Parathyroid adenoma (tissue), 2 donors: ENCODE results near the gene GH2.
"Not testable (repeated sequence)": the region's sequence is repeated elsewhere in the genome, so short reads cannot be mapped to it uniquely, and the experiment has no call there.

Experiments
- H2AFZ ChIP-seq: fragments of 300-600 bp; sonication (generic); one replicate; pipeline ENCODE4 v1.7.0; 2017; ENCODE audit warnings: antibody characterized with exemption, mild to moderate bottlenecking
- H3K27ac ChIP-seq: fragments of 300-600 bp; sonication (generic); one replicate; pipeline ENCODE4 v1.7.0; 2017
- H3K27me3 ChIP-seq: fragments of 300-600 bp; sonication (generic); one replicate; pipeline ENCODE4 v1.7.0; 2017; ENCODE audit warnings: low read length; ENCODE audit not compliant: control insufficient read depth, insufficient read depth
- H3K36me3 ChIP-seq: fragments of 300-600 bp; sonication (generic); one replicate; pipeline ENCODE4 v1.7.0; 2017; ENCODE audit warnings: low read length; ENCODE audit not compliant: control insufficient read depth, insufficient read depth
- H3K4me1 ChIP-seq: fragments of 300-600 bp; sonication (generic); one replicate; pipeline ENCODE4 v1.7.0; 2017; ENCODE audit warnings: control low read depth
- H3K4me2 ChIP-seq: fragments of 300-600 bp; sonication (generic); one replicate; pipeline ENCODE4 v1.7.0; 2017; ENCODE audit warnings: low read length
- H3K4me3 ChIP-seq: fragments of 300-600 bp; sonication (generic); one replicate; pipeline ENCODE4 v1.7.0; 2017; ENCODE audit warnings: low read depth, low read length
- H3K79me2 ChIP-seq: fragments of 300-600 bp; sonication (generic); one replicate; pipeline ENCODE4 v1.7.0; 2017; ENCODE audit warnings: control low read depth
- H3K9ac ChIP-seq: fragments of 300-600 bp; sonication (generic); one replicate; pipeline ENCODE4 v1.7.0; 2017; ENCODE audit warnings: mild to moderate bottlenecking
- H3K9me3 ChIP-seq: fragments of 300-600 bp; sonication (generic); one replicate; pipeline ENCODE4 v1.7.0; 2017; ENCODE audit warnings: low read length; ENCODE audit not compliant: control insufficient read depth
- TF ChIP-seq, protein P1 (sequence below): fragments of 300-600 bp; sonication (generic); IDR thresholded peaks from one replicate; pipeline ENCODE4 v1.7.0; 2017; ENCODE audit warnings: antibody characterized with exemption, mild to moderate bottlenecking
- donor health status: primary hyperparathyroidism.

GH2 gene

GRCh38 chr17:63928172-63928666 is 46.5 kb upstream of the GH2 start:
- Histone ChIP-seq H2AFZ (no peak overlapping the region), H3K9ac (no peak overlapping the region), H3K36me3 (no peaks in the 10 kb centered on the region), H3K79me2 (no peaks in the 10 kb centered on the region), H3K4me3 (no peak overlapping the region), H3K9me3 (no peaks in the 10 kb centered on the region), H3K27me3 (no peaks in the 10 kb centered on the region), H3K4me1 (no peaks in the 10 kb centered on the region), H3K27ac (no peak overlapping the region), H3K4me2 (no peak overlapping the region)
- TF ChIP-seq, protein P1, sequence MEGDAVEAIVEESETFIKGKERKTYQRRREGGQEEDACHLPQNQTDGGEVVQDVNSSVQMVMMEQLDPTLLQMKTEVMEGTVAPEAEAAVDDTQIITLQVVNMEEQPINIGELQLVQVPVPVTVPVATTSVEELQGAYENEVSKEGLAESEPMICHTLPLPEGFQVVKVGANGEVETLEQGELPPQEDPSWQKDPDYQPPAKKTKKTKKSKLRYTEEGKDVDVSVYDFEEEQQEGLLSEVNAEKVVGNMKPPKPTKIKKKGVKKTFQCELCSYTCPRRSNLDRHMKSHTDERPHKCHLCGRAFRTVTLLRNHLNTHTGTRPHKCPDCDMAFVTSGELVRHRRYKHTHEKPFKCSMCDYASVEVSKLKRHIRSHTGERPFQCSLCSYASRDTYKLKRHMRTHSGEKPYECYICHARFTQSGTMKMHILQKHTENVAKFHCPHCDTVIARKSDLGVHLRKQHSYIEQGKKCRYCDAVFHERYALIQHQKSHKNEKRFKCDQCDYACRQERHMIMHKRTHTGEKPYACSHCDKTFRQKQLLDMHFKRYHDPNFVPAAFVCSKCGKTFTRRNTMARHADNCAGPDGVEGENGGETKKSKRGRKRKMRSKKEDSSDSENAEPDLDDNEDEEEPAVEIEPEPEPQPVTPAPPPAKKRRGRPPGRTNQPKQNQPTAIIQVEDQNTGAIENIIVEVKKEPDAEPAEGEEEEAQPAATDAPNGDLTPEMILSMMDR = no peak

- Histone ChIP-seq H3K27me3 (no peaks in the 10 kb centered on the region), H2AFZ (no peak overlapping the region), H3K9ac (no peak overlapping the region), H3K9me3 (no peaks in the 10 kb centered on the region), H3K27ac (no peak overlapping the region), H3K79me2 (no peaks in the 10 kb centered on the region), H3K4me2 (no peak overlapping the region), H3K4me3 (no peak overlapping the region), H3K36me3 (no peaks in the 10 kb centered on the region), H3K4me1 (no peaks in the 10 kb centered on the region)
- TF ChIP-seq, protein P1 = no peak
Observed at GRCh38 chr17:63927464-63928171, 45.9 kb upstream of the GH2 start.

GRCh38 chr17:63926164-63926563 is 44.4 kb upstream of the GH2 start:
- H3K4me3 ChIP-seq = no peak overlapping the region
- H3K36me3 ChIP-seq = no peaks in the 10 kb centered on the region
- no peaks in the 10 kb centered on the region for H3K4me1 ChIP-seq
- H2AFZ ChIP-seq = no peak overlapping the region
- no peak overlapping the region for H3K27ac ChIP-seq
- no peaks in the 10 kb centered on the region for H3K9me3 ChIP-seq
- no peak overlapping the region for H3K9ac ChIP-seq
- no peaks in the 10 kb centered on the region for H3K79me2 ChIP-seq
- TF ChIP-seq, protein P1 = no peak
- H3K27me3 ChIP-seq = no peaks in the 10 kb centered on the region
- H3K4me2 ChIP-seq = no peak overlapping the region

DNA sequence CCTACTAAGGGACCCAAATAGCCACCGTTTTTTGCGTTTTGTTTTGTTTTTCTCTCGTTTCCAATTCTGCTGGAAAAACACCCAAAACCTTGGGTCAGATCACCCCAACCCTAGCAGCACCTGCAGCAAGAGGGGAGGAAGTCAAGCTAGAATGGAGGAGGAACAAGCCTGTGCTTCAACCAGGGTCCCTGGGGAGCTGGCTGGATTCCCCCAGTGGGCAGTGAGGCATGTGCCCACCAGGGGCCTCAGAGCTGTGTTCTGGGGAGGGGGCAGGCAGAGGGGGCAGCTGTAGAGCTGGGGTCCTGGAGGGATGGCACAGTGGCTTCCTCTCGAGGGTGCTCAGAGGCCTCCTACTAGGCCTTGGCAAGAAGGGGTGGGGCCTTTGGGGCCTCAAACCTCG is 43.9 kb upstream of the GH2 start:
- no peaks in the 10 kb centered on the region for H3K79me2 ChIP-seq
- no peak overlapping the region for H2AFZ ChIP-seq
- no peaks in the 10 kb centered on the region for H3K27me3 ChIP-seq
- no peaks in the 10 kb centered on the region for H3K36me3 ChIP-seq
- TF ChIP-seq, protein P1 = no peak
- H3K27ac ChIP-seq = no peak overlapping the region
- H3K4me2 ChIP-seq = no peak overlapping the region
- H3K4me3 ChIP-seq = no peak overlapping the region
- H3K9ac ChIP-seq = no peak overlapping the region
- no peaks in the 10 kb centered on the region for H3K4me1 ChIP-seq
- no peaks in the 10 kb centered on the region for H3K9me3 ChIP-seq

DNA sequence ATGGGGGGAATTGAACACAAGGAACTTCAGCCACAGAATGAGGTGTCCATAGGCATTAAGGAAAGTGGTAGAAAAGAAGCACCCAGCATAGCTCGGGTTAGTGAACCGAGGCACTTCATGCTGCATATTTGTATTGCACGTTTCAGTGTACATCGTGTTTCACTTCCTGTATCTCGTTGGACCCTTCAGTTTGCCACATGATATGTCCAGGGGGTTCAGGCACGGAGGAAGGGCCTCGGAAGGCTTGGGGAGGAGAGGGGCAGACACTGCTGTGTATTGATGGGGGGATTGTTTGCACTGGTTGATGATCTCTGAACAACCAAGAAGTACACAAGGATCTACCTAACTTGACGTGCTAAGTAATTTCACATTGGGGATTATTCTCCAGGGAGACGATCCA is 40.7 kb upstream of the GH2 start:
- H2AFZ ChIP-seq, H3K79me2 ChIP-seq, H3K36me3 ChIP-seq, H3K9ac ChIP-seq, H3K27ac ChIP-seq, H3K4me1 ChIP-seq, H3K4me2 ChIP-seq, H3K27me3 ChIP-seq, H3K9me3 ChIP-seq, H3K4me3 ChIP-seq: not testable (repeated sequence)

DNA sequence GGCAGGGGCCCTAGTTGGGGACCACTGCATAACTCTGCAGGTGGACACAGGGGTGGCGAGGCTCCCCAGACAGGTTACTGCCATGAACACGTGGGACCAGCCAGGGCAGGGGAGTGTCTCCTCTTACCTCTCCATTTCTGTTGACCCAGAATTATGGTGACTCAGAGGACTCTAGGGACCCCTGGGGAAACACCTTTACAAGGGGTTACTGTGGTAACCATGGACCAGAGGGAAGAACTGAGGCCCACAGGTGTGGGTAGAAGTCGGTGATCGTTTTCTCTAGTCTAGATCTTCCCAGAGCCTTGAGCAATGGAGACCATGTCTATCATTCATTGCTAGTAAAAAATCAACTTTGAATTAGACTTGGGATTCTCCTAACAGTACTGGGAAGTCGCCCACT is 39.0 kb upstream of the GH2 start:
- H2AFZ ChIP-seq, H3K27me3 ChIP-seq, H3K9me3 ChIP-seq, H3K4me2 ChIP-seq, H3K79me2 ChIP-seq, H3K36me3 ChIP-seq, H3K27ac ChIP-seq, H3K4me1 ChIP-seq, H3K9ac ChIP-seq, H3K4me3 ChIP-seq: not testable (repeated sequence)

- H3K9me3 ChIP-seq, H2AFZ ChIP-seq, H3K9ac ChIP-seq, H3K27me3 ChIP-seq, H3K4me3 ChIP-seq, H3K27ac ChIP-seq, H3K4me1 ChIP-seq, H3K4me2 ChIP-seq, H3K79me2 ChIP-seq, H3K36me3 ChIP-seq: not testable (repeated sequence)
Observed at GRCh38 chr17:63920050-63920449, 38.3 kb upstream of the GH2 start.
